HEK293 (cell line): Measurements from ENCODE around the gene FIGN.

Experiments
- CTCF ChIP-seq: fragments of 450-650 bp; formaldehyde crosslinking; IDR thresholded peaks from 2 replicates; pipeline ENCODE4 v1.5.1; 2016; ENCODE audit warnings: missing biosample characterization, missing genetic modification characterization
- PBX3 ChIP-seq: sonication (generic); formaldehyde crosslinking; IDR thresholded peaks from 2 replicates; pipeline ENCODE4 v1.8.1; 2022; ENCODE audit warnings: mild to moderate bottlenecking, moderate library complexity, missing genetic modification reagents
- ZBTB21 ChIP-seq: fragments of 450-650 bp; formaldehyde crosslinking; IDR thresholded peaks from 2 replicates; pipeline ENCODE4 v1.5.1; 2017; ENCODE audit warnings: missing biosample characterization, missing genetic modification characterization
- ZBTB44 ChIP-seq: fragments of 450-650 bp; IDR thresholded peaks from 2 replicates; pipeline ENCODE4 v1.5.1; 2018; ENCODE audit warnings: missing biosample characterization, mild to moderate bottlenecking, missing genetic modification characterization
- ZNF184 ChIP-seq: fragments of 450-650 bp; IDR thresholded peaks from 2 replicates; pipeline ENCODE4 v1.5.1; 2018; ENCODE audit warnings: missing biosample characterization, mild to moderate bottlenecking, missing genetic modification characterization
- ZNF223 ChIP-seq: fragments of 450-650 bp; formaldehyde crosslinking; IDR thresholded peaks from 2 replicates; pipeline ENCODE4 v1.5.1; 2016; ENCODE audit warnings: missing biosample characterization, missing genetic modification characterization
- ZNF280D ChIP-seq: fragments of 450-650 bp; formaldehyde crosslinking; IDR thresholded peaks from 2 replicates; pipeline ENCODE4 v1.5.1; 2016; ENCODE audit warnings: missing biosample characterization, missing genetic modification characterization
- ZNF544 ChIP-seq: fragments of 450-650 bp; formaldehyde crosslinking; IDR thresholded peaks from 2 replicates; pipeline ENCODE4 v1.5.0; 2017; ENCODE audit warnings: missing biosample characterization, missing genetic modification characterization
- ZNF548 ChIP-seq: fragments of 450-650 bp; formaldehyde crosslinking; IDR thresholded peaks from 2 replicates; pipeline ENCODE4 v1.5.1; 2016; ENCODE audit warnings: missing biosample characterization, missing genetic modification characterization
- ZNF654 ChIP-seq: fragments of 450-650 bp; formaldehyde crosslinking; IDR thresholded peaks from 2 replicates; pipeline ENCODE4 v1.5.1; 2016; ENCODE audit warnings: low read depth, missing biosample characterization, missing genetic modification characterization
- TF ChIP-seq, protein P1 (sequence below): fragments of 450-650 bp; formaldehyde crosslinking; optimal IDR thresholded peaks from 2 replicates; pipeline ENCODE3; 2016; ENCODE audit warnings: missing biosample characterization, mild to moderate bottlenecking, missing genetic modification characterization
- TF ChIP-seq, protein P2 (sequence below): fragments of 450-650 bp; formaldehyde crosslinking; IDR thresholded peaks from 2 replicates; pipeline ENCODE4 v1.5.1; 2016; ENCODE audit warnings: missing biosample characterization, missing genetic modification characterization

DNA sequence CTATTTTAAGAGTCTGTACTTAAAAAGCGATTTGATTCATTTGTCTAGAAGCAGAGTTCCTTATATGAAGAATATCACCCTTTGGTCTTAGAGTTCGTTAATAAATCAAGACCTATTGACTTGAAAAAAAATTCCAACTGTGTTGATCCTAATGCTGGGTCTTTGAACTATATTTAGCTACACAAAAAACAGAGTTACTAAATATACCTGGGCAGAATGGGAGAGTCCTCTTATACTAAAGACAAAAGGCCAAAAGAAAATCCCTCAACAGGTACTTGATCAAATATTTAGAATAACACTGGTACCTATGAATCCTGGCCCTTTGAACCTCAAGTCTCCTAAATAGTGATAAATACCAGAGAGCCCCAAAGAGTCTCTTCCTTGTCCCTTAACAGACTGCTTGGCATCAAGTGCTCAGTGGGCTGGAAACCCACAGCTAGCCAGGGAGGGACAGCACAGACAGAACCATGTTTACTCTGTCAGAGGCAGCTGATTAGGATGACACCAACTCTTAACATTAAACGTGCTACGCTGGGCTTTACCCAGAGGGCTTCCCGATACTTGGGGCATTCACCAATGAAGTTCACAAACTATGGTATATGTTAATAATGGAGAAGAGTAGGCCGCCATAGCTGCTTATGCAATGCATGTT is 95.1 kb downstream of the FIGN start:
- TF ChIP-seq ZBTB44 (tag by site-specific recombination) (no peak), ZNF280D (tag by site-specific recombination) (no peak), CTCF (no peak), ZNF548 (tag by site-specific recombination) (no peak), ZBTB21 (tag by site-specific recombination) (no peak), ZNF654 (tag by site-specific recombination) (no peak), ZNF223 (no peak), PBX3 (no peak), ZNF184 (tag by site-specific recombination) (no peak), ZNF544 (tag by site-specific recombination) (no peak)
- TF ChIP-seq, protein P1, sequence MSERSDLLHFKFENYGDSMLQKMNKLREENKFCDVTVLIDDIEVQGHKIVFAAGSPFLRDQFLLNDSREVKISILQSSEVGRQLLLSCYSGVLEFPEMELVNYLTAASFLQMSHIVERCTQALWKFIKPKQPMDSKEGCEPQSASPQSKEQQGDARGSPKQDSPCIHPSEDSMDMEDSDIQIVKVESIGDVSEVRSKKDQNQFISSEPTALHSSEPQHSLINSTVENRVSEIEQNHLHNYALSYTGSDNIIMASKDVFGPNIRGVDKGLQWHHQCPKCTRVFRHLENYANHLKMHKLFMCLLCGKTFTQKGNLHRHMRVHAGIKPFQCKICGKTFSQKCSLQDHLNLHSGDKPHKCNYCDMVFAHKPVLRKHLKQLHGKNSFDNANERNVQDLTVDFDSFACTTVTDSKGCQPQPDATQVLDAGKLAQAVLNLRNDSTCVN (tag by site-specific recombination), result no peak
- TF ChIP-seq, protein P2, sequence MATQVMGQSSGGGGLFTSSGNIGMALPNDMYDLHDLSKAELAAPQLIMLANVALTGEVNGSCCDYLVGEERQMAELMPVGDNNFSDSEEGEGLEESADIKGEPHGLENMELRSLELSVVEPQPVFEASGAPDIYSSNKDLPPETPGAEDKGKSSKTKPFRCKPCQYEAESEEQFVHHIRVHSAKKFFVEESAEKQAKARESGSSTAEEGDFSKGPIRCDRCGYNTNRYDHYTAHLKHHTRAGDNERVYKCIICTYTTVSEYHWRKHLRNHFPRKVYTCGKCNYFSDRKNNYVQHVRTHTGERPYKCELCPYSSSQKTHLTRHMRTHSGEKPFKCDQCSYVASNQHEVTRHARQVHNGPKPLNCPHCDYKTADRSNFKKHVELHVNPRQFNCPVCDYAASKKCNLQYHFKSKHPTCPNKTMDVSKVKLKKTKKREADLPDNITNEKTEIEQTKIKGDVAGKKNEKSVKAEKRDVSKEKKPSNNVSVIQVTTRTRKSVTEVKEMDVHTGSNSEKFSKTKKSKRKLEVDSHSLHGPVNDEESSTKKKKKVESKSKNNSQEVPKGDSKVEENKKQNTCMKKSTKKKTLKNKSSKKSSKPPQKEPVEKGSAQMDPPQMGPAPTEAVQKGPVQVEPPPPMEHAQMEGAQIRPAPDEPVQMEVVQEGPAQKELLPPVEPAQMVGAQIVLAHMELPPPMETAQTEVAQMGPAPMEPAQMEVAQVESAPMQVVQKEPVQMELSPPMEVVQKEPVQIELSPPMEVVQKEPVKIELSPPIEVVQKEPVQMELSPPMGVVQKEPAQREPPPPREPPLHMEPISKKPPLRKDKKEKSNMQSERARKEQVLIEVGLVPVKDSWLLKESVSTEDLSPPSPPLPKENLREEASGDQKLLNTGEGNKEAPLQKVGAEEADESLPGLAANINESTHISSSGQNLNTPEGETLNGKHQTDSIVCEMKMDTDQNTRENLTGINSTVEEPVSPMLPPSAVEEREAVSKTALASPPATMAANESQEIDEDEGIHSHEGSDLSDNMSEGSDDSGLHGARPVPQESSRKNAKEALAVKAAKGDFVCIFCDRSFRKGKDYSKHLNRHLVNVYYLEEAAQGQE (tag by site-specific recombination), result no peak
